Loucy (cell line): ENCODE results near the gene NGEF.

Experiments
- H2AFZ ChIP-seq: fragments of 200-600 bp; sonication (generic); 2 replicates; pipeline ENCODE4 v1.6.0; 2016; ENCODE audit warnings: antibody characterized with exemption, mild to moderate bottlenecking, low read length, moderate library complexity
- H3F3A ChIP-seq: fragments of 200-600 bp; 2 replicates; pipeline ENCODE4 v1.6.0; 2016; ENCODE audit warnings: antibody characterized with exemption, low read depth, mild to moderate bottlenecking
- H3K27me3 ChIP-seq: fragments of 200-600 bp; sonication (generic); 2 replicates; pipeline ENCODE4 v1.6.1; 2014; ENCODE audit warnings: low read length, mild to moderate bottlenecking; ENCODE audit not compliant: insufficient read depth, poor library complexity, severe bottlenecking
- H3K36me3 ChIP-seq: fragments of 200-600 bp; sonication (generic); 2 replicates; pipeline ENCODE4 v1.6.1; 2016; ENCODE audit warnings: low read length; ENCODE audit not compliant: insufficient read depth
- H3K4me1 ChIP-seq: fragments of 200-600 bp; sonication (generic); 2 replicates; pipeline ENCODE4 v1.5.1; 2014; ENCODE audit warnings: low read length, mild to moderate bottlenecking; ENCODE audit not compliant: insufficient read depth, poor library complexity, severe bottlenecking
- H3K4me2 ChIP-seq: fragments of 200-600 bp; sonication (generic); 2 replicates; pipeline ENCODE4 v1.6.0; 2014; ENCODE audit warnings: antibody characterized with exemption, low read length, low read depth, mild to moderate bottlenecking; ENCODE audit not compliant: poor library complexity, severe bottlenecking
- H3K4me3 ChIP-seq: fragments of 200-600 bp; sonication (generic); 2 replicates; pipeline ENCODE4 v1.5.1; 2014; ENCODE audit warnings: low read length, mild to moderate bottlenecking, mixed read lengths; ENCODE audit not compliant: poor library complexity, severe bottlenecking
- H3K79me2 ChIP-seq: fragments of 200-600 bp; sonication (generic); 2 replicates; pipeline ENCODE4 v1.6.1; 2014; ENCODE audit warnings: low read length; ENCODE audit not compliant: insufficient read depth
- H3K9ac ChIP-seq: fragments of 200-600 bp; sonication (generic); 2 replicates; pipeline ENCODE4 v1.6.0; 2014; ENCODE audit warnings: mild to moderate bottlenecking, low read depth, low read length, moderate library complexity; ENCODE audit not compliant: poor library complexity, severe bottlenecking
- H3K9me2 ChIP-seq: fragments of 200-600 bp; sonication (generic); replicated peaks from 2 replicates; pipeline ENCODE4 v1.6.1; 2016; ENCODE audit warnings: low read depth, low read length, mixed read lengths
- H3K9me3 ChIP-seq: fragments of 200-600 bp; sonication (generic); 2 replicates; pipeline ENCODE4 v1.6.1; 2014; ENCODE audit warnings: mild to moderate bottlenecking, antibody characterized with exemption, low read length, low read depth; ENCODE audit not compliant: insufficient read depth
- H4K20me1 ChIP-seq: fragments of 200-600 bp; sonication (generic); 2 replicates; pipeline ENCODE4 v1.6.0; 2014; ENCODE audit warnings: antibody characterized with exemption, low read length, mild to moderate bottlenecking; ENCODE audit not compliant: insufficient read depth, poor library complexity, severe bottlenecking
- EZH2phosphoT487 ChIP-seq: fragments of 200-600 bp; IDR thresholded peaks from 2 replicates; pipeline ENCODE4 v1.6.1; 2018; ENCODE audit warnings: antibody characterized with exemption, mild to moderate bottlenecking, moderate library complexity, borderline replicate concordance
- TF ChIP-seq, protein P1 (sequence below): fragments of 200-600 bp; sonication (generic); conservative IDR thresholded peaks from 2 replicates; pipeline ENCODE4 v1.5.1; 2014; ENCODE audit warnings: mild to moderate bottlenecking, antibody characterized with exemption, low read length

Gene NGEF

DNA sequence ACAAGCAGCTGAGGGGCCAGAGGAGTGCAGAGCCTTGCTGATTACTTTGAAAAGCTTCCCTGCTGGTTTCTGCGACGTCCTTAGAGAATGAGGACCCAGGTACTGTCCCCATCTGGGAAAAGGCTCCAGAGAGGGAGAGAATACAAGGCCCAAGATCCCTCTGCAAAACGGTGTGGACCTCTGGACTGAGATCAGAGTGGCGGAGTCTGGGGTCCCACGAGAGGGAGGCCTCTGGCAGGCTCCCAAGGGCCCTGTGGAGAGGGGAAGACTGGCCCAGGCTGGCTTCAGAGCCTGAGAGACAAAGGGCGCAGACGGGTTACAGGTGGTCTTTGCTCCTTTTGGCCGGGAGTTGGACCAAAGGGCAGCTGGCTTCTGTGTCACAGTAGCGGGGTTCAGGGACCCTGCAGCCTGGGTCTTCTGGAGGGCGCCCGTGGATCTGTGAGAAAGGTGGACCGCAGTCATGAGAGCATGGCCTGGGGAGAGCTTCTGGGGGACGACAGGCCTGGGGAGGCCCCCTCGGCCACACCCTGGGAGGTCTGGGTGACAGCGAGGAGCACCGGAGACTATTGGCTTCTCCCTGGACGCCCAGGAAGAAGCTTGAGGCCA, 142.2 kb downstream of the NGEF start:
- no peaks in the 10 kb centered on the region for H4K20me1 ChIP-seq
- H3F3A ChIP-seq, result no peaks in the 10 kb centered on the region
- no peak for TF ChIP-seq EZH2phosphoT487
- TF ChIP-seq, protein P1, sequence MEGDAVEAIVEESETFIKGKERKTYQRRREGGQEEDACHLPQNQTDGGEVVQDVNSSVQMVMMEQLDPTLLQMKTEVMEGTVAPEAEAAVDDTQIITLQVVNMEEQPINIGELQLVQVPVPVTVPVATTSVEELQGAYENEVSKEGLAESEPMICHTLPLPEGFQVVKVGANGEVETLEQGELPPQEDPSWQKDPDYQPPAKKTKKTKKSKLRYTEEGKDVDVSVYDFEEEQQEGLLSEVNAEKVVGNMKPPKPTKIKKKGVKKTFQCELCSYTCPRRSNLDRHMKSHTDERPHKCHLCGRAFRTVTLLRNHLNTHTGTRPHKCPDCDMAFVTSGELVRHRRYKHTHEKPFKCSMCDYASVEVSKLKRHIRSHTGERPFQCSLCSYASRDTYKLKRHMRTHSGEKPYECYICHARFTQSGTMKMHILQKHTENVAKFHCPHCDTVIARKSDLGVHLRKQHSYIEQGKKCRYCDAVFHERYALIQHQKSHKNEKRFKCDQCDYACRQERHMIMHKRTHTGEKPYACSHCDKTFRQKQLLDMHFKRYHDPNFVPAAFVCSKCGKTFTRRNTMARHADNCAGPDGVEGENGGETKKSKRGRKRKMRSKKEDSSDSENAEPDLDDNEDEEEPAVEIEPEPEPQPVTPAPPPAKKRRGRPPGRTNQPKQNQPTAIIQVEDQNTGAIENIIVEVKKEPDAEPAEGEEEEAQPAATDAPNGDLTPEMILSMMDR, result no peak
- H3K9me2 ChIP-seq, result no peaks in the 10 kb centered on the region
- no peaks in the 10 kb centered on the region for H3K4me1 ChIP-seq
- no peak overlapping the region for H2AFZ ChIP-seq
- no peak overlapping the region for H3K4me2 ChIP-seq
- H3K9ac ChIP-seq, result no peak overlapping the region
- H3K27me3 ChIP-seq, result no peaks in the 10 kb centered on the region
- H3K36me3 ChIP-seq, result no peaks in the 10 kb centered on the region
- H3K79me2 ChIP-seq, result no peaks in the 10 kb centered on the region
- no peaks in the 10 kb centered on the region for H3K9me3 ChIP-seq
- no peak overlapping the region for H3K4me3 ChIP-seq

GRCh38 chr2:232870018-232870765, 142.9 kb downstream of the NGEF start, which contains the start of gene SNORC:
Gene SNORC (plus strand): TSS chr2:232870264. CDS start chr2:232870342, 78 bp downstream.
- Histone ChIP-seq H4K20me1 (no peaks in the 10 kb centered on the region), H3K79me2 (no peaks in the 10 kb centered on the region), H3K27me3 (no peaks in the 10 kb centered on the region), H3F3A (no peaks in the 10 kb centered on the region), H3K36me3 (no peaks in the 10 kb centered on the region), H3K9me3 (no peaks in the 10 kb centered on the region), H3K4me3 (no peak within 1 kb of the TSS), H2AFZ (no peak within 1 kb of the TSS), H3K4me2 (no peak within 1 kb of the TSS), H3K9ac (no peak within 1 kb of the TSS), H3K9me2 (no peaks in the 10 kb centered on the region), H3K4me1 (no peaks in the 10 kb centered on the region)
- TF ChIP-seq, protein P1, result no peak
- no peak for TF ChIP-seq EZH2phosphoT487

GRCh38 chr2:232869138-232870017, 143.7 kb downstream of the NGEF start:
- no peaks in the 10 kb centered on the region for H3K79me2 ChIP-seq
- no peaks in the 10 kb centered on the region for H3K4me1 ChIP-seq
- H2AFZ ChIP-seq, result no peak overlapping the region
- H3K36me3 ChIP-seq, result no peaks in the 10 kb centered on the region
- H3K9ac ChIP-seq, result no peak overlapping the region
- H3K9me2 ChIP-seq, result no peaks in the 10 kb centered on the region
- no peaks in the 10 kb centered on the region for H4K20me1 ChIP-seq
- H3K27me3 ChIP-seq, result no peaks in the 10 kb centered on the region
- H3K9me3 ChIP-seq, result no peaks in the 10 kb centered on the region
- H3K4me3 ChIP-seq, result no peak overlapping the region
- no peaks in the 10 kb centered on the region for H3F3A ChIP-seq
- no peak overlapping the region for H3K4me2 ChIP-seq
- TF ChIP-seq EZH2phosphoT487, result no peak
- TF ChIP-seq, protein P1, result no peak
